GM10248 (cell line): ENCODE results near the gene TUBGCP2.
"Not testable (repeated sequence)": the region's sequence is repeated elsewhere in the genome, so short reads cannot be mapped to it uniquely, and the experiment has no call there.

Experiments used
- CTCF ChIA-PET: fragments of 300-600 bp; sonication (Branson Sonifier 250); formaldehyde crosslinking; extraction: SDS; loops from one replicate; lab custom pipeline; 2021; ENCODE audit warnings: antibody characterized with exemption; lab: Yijun Ruan, JAX
- POLR2A ChIA-PET: fragments of 350-650 bp; sonication (Branson Sonifier 250); formaldehyde crosslinking; extraction: SDS; loops from one replicate; lab custom pipeline; 2020; ENCODE audit warnings: antibody characterized with exemption; lab: Yijun Ruan, JAX
- DNase-seq: peaks from one replicate; pipeline ENCODE4 v3.0.0; 2012; ENCODE audit errors: extremely low spot score
- CTCF ChIP-seq: IDR thresholded peaks from 2 replicates; pipeline ENCODE4 v1.5.1; 2012; ENCODE audit warnings: mild to moderate bottlenecking, low read depth; ENCODE audit errors: extremely low read depth, missing control alignments, control extremely low read depth

Gene TUBGCP2

GRCh38 chr10:133235932-133236331 is 72.7 kb downstream of the TUBGCP2 start:
- ChIA-PET CTCF (no interaction called here), POLR2A (no interaction called here)
- no peak for DNase-seq
- TF ChIP-seq CTCF = no peak

GRCh38 chr10:133235265-133235855 is 73.3 kb downstream of the TUBGCP2 start:
- ChIA-PET POLR2A (no interaction called here), CTCF (no interaction called here)
- no peak for TF ChIP-seq CTCF
- no peak for DNase-seq

GRCh38 chr10:133234796-133235195 is 73.9 kb downstream of the TUBGCP2 start:
- CTCF ChIA-PET, DNase-seq, POLR2A ChIA-PET: not testable (repeated sequence)

GRCh38 chr10:133231946-133232574 is 76.6 kb downstream of the TUBGCP2 start:
- DNase-seq = no peak
- no peak for TF ChIP-seq CTCF
- POLR2A ChIA-PET = no interaction called here
- CTCF ChIA-PET = no interaction called here

- no peak for TF ChIP-seq CTCF
- ChIA-PET POLR2A (no interaction called here), CTCF (no interaction called here)
- DNase-seq = no peak
Observed at GRCh38 chr10:133231244-133231945, 77.3 kb downstream of the TUBGCP2 start.

GRCh38 chr10:133230387-133231195 is 78.1 kb downstream of the TUBGCP2 start:
- DNase-seq = no peak
- TF ChIP-seq CTCF = no peak
- ChIA-PET CTCF (no interaction called here), POLR2A (no interaction called here)

- no peak for TF ChIP-seq CTCF
- ChIA-PET CTCF (no interaction called here), POLR2A (no interaction called here)
- DNase-seq = no peak
Observed at GRCh38 chr10:133230044-133230361, 78.7 kb downstream of the TUBGCP2 start, which contains the start of gene UTF1. Gene UTF1 (plus strand): TSS chr10:133230217. CDS start chr10:133230289, 72 bp downstream.
